ENCODE data around the gene DNAJC24.

The DNAJC24 gene

GRCh38 chr11:31326470-31327148 lies 43.1 kb upstream of the DNAJC24 start:
- no peak for DNase-seq
- Histone ChIP-seq H3K4me1 (ENCODE audit: insufficient read depth, low read length) (no peaks in the 10 kb centered on the region), H3K79me2 (ENCODE audit: insufficient read depth, low read length) (no peaks in the 10 kb centered on the region), H4K20me1 (ENCODE audit: insufficient read depth, low read length) (no peaks in the 10 kb centered on the region), H2AFZ (ENCODE audit: low read depth, low read length) (no peak overlapping the region), H3K4me2 (ENCODE audit: insufficient read depth, low read length) (no peak overlapping the region), H3K36me3 (ENCODE audit: insufficient read depth, low read length) (no peaks in the 10 kb centered on the region), H3K27ac (ENCODE audit: low read length) (no peak overlapping the region), H3K27me3 (ENCODE audit: insufficient read depth, low read length, poor library complexity) (no peaks in the 10 kb centered on the region), H3K4me3 (ENCODE audit: low read depth in 1 of 2, low read length in 2 of 2) (no peak overlapping the region), H3K9ac (ENCODE audit: low read depth, low read length) (no peak overlapping the region), H3K9me3 (ENCODE audit: insufficient read depth, low read length, severe bottlenecking) (no peaks in the 10 kb centered on the region)
- ATAC-seq (ENCODE audit: insufficient read depth, low read depth) = no peak
- TF ChIP-seq, protein P1, sequence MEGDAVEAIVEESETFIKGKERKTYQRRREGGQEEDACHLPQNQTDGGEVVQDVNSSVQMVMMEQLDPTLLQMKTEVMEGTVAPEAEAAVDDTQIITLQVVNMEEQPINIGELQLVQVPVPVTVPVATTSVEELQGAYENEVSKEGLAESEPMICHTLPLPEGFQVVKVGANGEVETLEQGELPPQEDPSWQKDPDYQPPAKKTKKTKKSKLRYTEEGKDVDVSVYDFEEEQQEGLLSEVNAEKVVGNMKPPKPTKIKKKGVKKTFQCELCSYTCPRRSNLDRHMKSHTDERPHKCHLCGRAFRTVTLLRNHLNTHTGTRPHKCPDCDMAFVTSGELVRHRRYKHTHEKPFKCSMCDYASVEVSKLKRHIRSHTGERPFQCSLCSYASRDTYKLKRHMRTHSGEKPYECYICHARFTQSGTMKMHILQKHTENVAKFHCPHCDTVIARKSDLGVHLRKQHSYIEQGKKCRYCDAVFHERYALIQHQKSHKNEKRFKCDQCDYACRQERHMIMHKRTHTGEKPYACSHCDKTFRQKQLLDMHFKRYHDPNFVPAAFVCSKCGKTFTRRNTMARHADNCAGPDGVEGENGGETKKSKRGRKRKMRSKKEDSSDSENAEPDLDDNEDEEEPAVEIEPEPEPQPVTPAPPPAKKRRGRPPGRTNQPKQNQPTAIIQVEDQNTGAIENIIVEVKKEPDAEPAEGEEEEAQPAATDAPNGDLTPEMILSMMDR (IDR thresholded peaks at IDR 0.05; ENCODE audit: borderline replicate concordance, extremely low read depth, low read length, poor library complexity, severe bottlenecking) = no peak
- no peak for TF ChIP-seq EZH2 (IDR thresholded peaks at IDR 0.05; ENCODE audit: borderline replicate concordance, low read depth, low read length, severe bottlenecking)

DNA sequence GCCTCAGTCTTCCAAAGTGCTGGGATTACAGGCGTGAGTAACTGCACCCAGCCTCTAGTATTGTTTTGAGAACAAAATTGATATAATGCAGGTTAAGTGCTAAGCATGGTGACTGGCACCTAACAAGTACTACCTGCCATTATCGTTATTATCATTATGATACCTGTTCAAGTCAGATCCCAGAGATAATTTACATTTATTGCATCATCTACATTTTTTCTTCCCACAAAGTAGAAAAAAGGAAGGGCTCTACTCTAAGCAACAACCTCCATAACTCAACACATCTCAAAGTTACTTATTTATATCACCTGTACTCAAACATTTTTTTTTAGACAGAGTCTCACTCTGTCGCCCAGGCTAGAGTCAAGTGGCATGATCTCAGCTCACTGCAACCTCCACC lies 42.2 kb upstream of the DNAJC24 start:
- no peak overlapping the region for H3K9ac ChIP-seq (ENCODE audit: low read depth, low read length)
- no peaks in the 10 kb centered on the region for H3K9me3 ChIP-seq (ENCODE audit: insufficient read depth, low read length, severe bottlenecking)
- ATAC-seq (ENCODE audit: insufficient read depth, low read depth) (no peak), DNase-seq (no peak)
- H3K4me3 ChIP-seq (ENCODE audit: low read depth in 1 of 2, low read length in 2 of 2) = no peak overlapping the region
- no peaks in the 10 kb centered on the region for H3K27me3 ChIP-seq (ENCODE audit: insufficient read depth, low read length, poor library complexity)
- no peaks in the 10 kb centered on the region for H3K4me1 ChIP-seq (ENCODE audit: insufficient read depth, low read length)
- no peaks in the 10 kb centered on the region for H3K79me2 ChIP-seq (ENCODE audit: insufficient read depth, low read length)
- TF ChIP-seq, protein P1 (IDR thresholded peaks at IDR 0.05; ENCODE audit: borderline replicate concordance, extremely low read depth, low read length, poor library complexity, severe bottlenecking) = no peak
- no peak for TF ChIP-seq EZH2 (IDR thresholded peaks at IDR 0.05; ENCODE audit: borderline replicate concordance, low read depth, low read length, severe bottlenecking)
- no peak overlapping the region for H2AFZ ChIP-seq (ENCODE audit: low read depth, low read length)
- H3K36me3 ChIP-seq (ENCODE audit: insufficient read depth, low read length) = no peaks in the 10 kb centered on the region
- no peak overlapping the region for H3K27ac ChIP-seq (ENCODE audit: low read length)
- H3K4me2 ChIP-seq (ENCODE audit: insufficient read depth, low read length) = no peak overlapping the region
- H4K20me1 ChIP-seq (ENCODE audit: insufficient read depth, low read length) = no peaks in the 10 kb centered on the region

DNA sequence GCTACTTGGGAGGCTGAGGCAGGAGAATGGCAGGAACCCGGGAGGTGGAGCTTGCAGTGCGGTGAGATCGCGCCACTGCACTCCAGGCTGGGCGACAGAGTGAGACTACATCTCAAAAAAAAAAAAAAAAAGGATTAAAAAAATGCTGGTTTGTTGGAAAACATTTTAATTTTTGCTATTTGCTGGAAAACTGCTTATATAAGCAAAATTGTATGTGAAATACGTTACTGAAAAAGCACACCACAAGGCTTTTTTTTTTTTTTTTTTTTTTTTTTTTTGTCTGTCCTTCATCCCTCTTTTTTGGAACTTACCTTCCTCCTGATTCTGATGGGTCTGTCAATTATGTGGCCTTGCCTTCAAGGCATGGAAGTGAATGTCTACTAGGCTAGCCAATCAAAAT lies 41.0 kb upstream of the DNAJC24 start:
- Histone ChIP-seq H3K9me3 (ENCODE audit: insufficient read depth, low read length, severe bottlenecking) (no peaks in the 10 kb centered on the region), H3K27me3 (ENCODE audit: insufficient read depth, low read length, poor library complexity) (no peaks in the 10 kb centered on the region), H3K79me2 (ENCODE audit: insufficient read depth, low read length) (no peaks in the 10 kb centered on the region), H3K27ac (ENCODE audit: low read length) (no peak overlapping the region), H3K4me1 (ENCODE audit: insufficient read depth, low read length) (no peaks in the 10 kb centered on the region), H3K9ac (ENCODE audit: low read depth, low read length) (no peak overlapping the region), H3K36me3 (ENCODE audit: insufficient read depth, low read length) (no peaks in the 10 kb centered on the region), H4K20me1 (ENCODE audit: insufficient read depth, low read length) (no peaks in the 10 kb centered on the region), H3K4me2 (ENCODE audit: insufficient read depth, low read length) (no peak overlapping the region), H2AFZ (ENCODE audit: low read depth, low read length) (no peak overlapping the region), H3K4me3 (ENCODE audit: low read depth in 1 of 2, low read length in 2 of 2) (no peak overlapping the region)
- ATAC-seq (ENCODE audit: insufficient read depth, low read depth) (no peak), DNase-seq (no peak)
- no peak for TF ChIP-seq EZH2 (IDR thresholded peaks at IDR 0.05; ENCODE audit: borderline replicate concordance, low read depth, low read length, severe bottlenecking)
- TF ChIP-seq, protein P1 (IDR thresholded peaks at IDR 0.05; ENCODE audit: borderline replicate concordance, extremely low read depth, low read length, poor library complexity, severe bottlenecking) = no peak
